IMR-90 (cell line): ENCODE results near the gene SMIM12. TPM values are rescaled to one million over a fixed set of nuclear protein-coding genes. Genes with fewer than 3 reads are reported as not detected.

Experiments used
- ATAC-seq: fragments of 200-7000 bp; cut with Tn5 transposase; 2 replicates; pipeline ENCODE4 v1.9.1; 2020; ENCODE audit warnings: low read depth, mild to moderate bottlenecking, moderate library complexity
- BruUV-seq: library from RNA; stranded (reverse); fragments of 400-500 nt; replicated peaks from 2 replicates; lab custom pipeline; 2021; lab: Mats Ljungman, UMichigan
- CTCF ChIA-PET: fragments of 300-600 bp; formaldehyde crosslinking; extraction: SDS; loops from one replicate; lab custom pipeline; 2021; ENCODE audit warnings: antibody characterized with exemption; lab: Yijun Ruan, JAX
- POLR2A ChIA-PET: fragments of 300-600 bp; sonication (Branson Sonifier 250); formaldehyde crosslinking; loops from one replicate; lab custom pipeline; 2022; ENCODE audit warnings: antibody characterized with exemption; ENCODE audit not compliant: unreplicated experiment; lab: Charles Lee
- DNase-seq: peaks from one replicate; pipeline ENCODE4 v3.0.0; 2013
- H2AFZ ChIP-seq: replicated peaks from 2 replicates; pipeline ENCODE3; 2013; ENCODE audit warnings: low read length, mild to moderate bottlenecking; ENCODE audit not compliant: poor library complexity
- H2AK5ac ChIP-seq: 2 replicates; pipeline ENCODE4 v1.6.1; 2013; ENCODE audit warnings: low read depth, low read length, inconsistent platforms
- H2AK9ac ChIP-seq: replicated peaks from 2 replicates; pipeline ENCODE3; 2013; ENCODE audit warnings: mild to moderate bottlenecking, low read depth, low read length, moderate library complexity; ENCODE audit not compliant: poor library complexity
- H2BK120ac ChIP-seq: 2 replicates; pipeline ENCODE4 v1.6.1; 2013; ENCODE audit warnings: low read depth, low read length, inconsistent platforms
- H2BK15ac ChIP-seq: 3 replicates; pipeline ENCODE4 v1.6.1; 2013; ENCODE audit warnings: low read depth, low read length, inconsistent platforms
- H2BK20ac ChIP-seq: 2 replicates; pipeline ENCODE4 v1.6.1; 2013; ENCODE audit warnings: low read depth, mild to moderate bottlenecking, inconsistent platforms, low read length, moderate library complexity
- H2BK5ac ChIP-seq: 2 replicates; pipeline ENCODE4 v1.6.1; 2013; ENCODE audit warnings: mild to moderate bottlenecking, low read depth, low read length, inconsistent platforms; ENCODE audit not compliant: poor library complexity, severe bottlenecking
- H3K14ac ChIP-seq: replicated peaks from 2 replicates; pipeline ENCODE4 v1.6.1; 2013; ENCODE audit warnings: low read depth, low read length, inconsistent platforms
- H3K18ac ChIP-seq: 2 replicates; pipeline ENCODE4 v1.6.1; 2013; ENCODE audit warnings: low read depth, low read length, control low read depth
- H3K23ac ChIP-seq: 2 replicates; pipeline ENCODE4 v1.6.1; 2013; ENCODE audit warnings: low read depth, low read length, inconsistent platforms
- H3K27ac ChIP-seq: 2 replicates; pipeline ENCODE4 v1.5.1; 2013; ENCODE audit warnings: mild to moderate bottlenecking, control low read depth, low read length; ENCODE audit not compliant: insufficient read depth
- H3K27me3 ChIP-seq: 2 replicates; pipeline ENCODE4 v1.6.1; 2013; ENCODE audit warnings: low read length; ENCODE audit not compliant: control insufficient read depth, insufficient read depth
- H3K36me3 ChIP-seq: 2 replicates; pipeline ENCODE4 v1.6.1; 2013; ENCODE audit warnings: low read length, mixed read lengths; ENCODE audit not compliant: control insufficient read depth, insufficient read depth
- H3K4ac ChIP-seq: 2 replicates; pipeline ENCODE4 v1.6.1; 2013; ENCODE audit warnings: low read depth, low read length, inconsistent platforms
- H3K4me1 ChIP-seq: 2 replicates; pipeline ENCODE4 v1.6.1; 2013; ENCODE audit warnings: low read length, mixed read lengths; ENCODE audit not compliant: control insufficient read depth, insufficient read depth
- H3K4me2 ChIP-seq: 2 replicates; pipeline ENCODE4 v1.6.1; 2013; ENCODE audit warnings: low read depth, mild to moderate bottlenecking, control low read depth, low read length, moderate library complexity
- H3K4me3 ChIP-seq: 2 replicates; pipeline ENCODE4 v1.5.1; 2013; ENCODE audit warnings: low read depth, mild to moderate bottlenecking, control low read depth, low read length, moderate library complexity; ENCODE audit not compliant: insufficient read depth
- H3K56ac ChIP-seq: 2 replicates; pipeline ENCODE4 v1.6.1; 2013; ENCODE audit warnings: low read length, inconsistent platforms; ENCODE audit not compliant: insufficient read depth; ENCODE audit errors: extremely low read depth
- H3K79me1 ChIP-seq, 2 experiments: 2 replicates each; pipeline ENCODE4 v1.6.1; 2013; ENCODE audit warnings: low read length in 2 of 2, inconsistent platforms in 1 of 2, low read depth in 1 of 2
- H3K9ac ChIP-seq: 2 replicates; pipeline ENCODE4 v1.6.1; 2013; ENCODE audit warnings: low read depth, low read length, control low read depth
- H3K9me1 ChIP-seq: 2 replicates; pipeline ENCODE4 v1.6.1; 2013; ENCODE audit warnings: low read length, inconsistent platforms; ENCODE audit not compliant: insufficient read depth
- H3K9me3 ChIP-seq: 2 replicates; pipeline ENCODE4 v1.6.1; 2013; ENCODE audit warnings: low read length; ENCODE audit not compliant: control insufficient read depth, insufficient read depth
- H4K20me1 ChIP-seq: 2 replicates; pipeline ENCODE4 v1.6.1; 2013; ENCODE audit warnings: low read length, inconsistent platforms; ENCODE audit not compliant: insufficient read depth
- H4K5ac ChIP-seq: 2 replicates; pipeline ENCODE4 v1.6.1; 2013; ENCODE audit warnings: mild to moderate bottlenecking, low read depth, low read length, control low read depth
- H4K8ac ChIP-seq, 2 experiments: 2 replicates each; pipeline ENCODE4 v1.6.1; 2013; ENCODE audit warnings: low read depth in 2 of 2, low read length in 2 of 2, control low read depth in 1 of 2, inconsistent platforms in 1 of 2
- H4K91ac ChIP-seq: 2 replicates; pipeline ENCODE4 v1.6.1; 2013; ENCODE audit warnings: low read depth, low read length, inconsistent platforms; ENCODE audit not compliant: insufficient read depth
- BHLHE40 ChIP-seq: fragments of 150-350 bp; IDR thresholded peaks from 2 replicates; pipeline ENCODE4 v1.6.1; 2016; ENCODE audit warnings: mild to moderate bottlenecking, low read depth, low read length
- CEBPB ChIP-seq: IDR thresholded peaks from 2 replicates; pipeline ENCODE4 v1.6.1; 2012; ENCODE audit warnings: low read depth, low read length, improper control_type of control experiment
- CHD1 ChIP-seq: IDR thresholded peaks from 2 replicates; pipeline ENCODE4 v1.6.1; 2012; ENCODE audit warnings: low read depth, low read length, improper control_type of control experiment
- ELK1 ChIP-seq: fragments of 150-350 bp; IDR thresholded peaks from 2 replicates; pipeline ENCODE4 v1.6.1; 2016; ENCODE audit warnings: low read depth, mild to moderate bottlenecking, low read length, moderate library complexity, borderline replicate concordance
- FOS ChIP-seq: fragments of 150-350 bp; IDR thresholded peaks from 2 replicates; pipeline ENCODE4 v1.6.1; 2016; ENCODE audit warnings: low read depth, low read length
- MAFK ChIP-seq: IDR thresholded peaks from 2 replicates; pipeline ENCODE4 v1.6.1; 2012; ENCODE audit warnings: low read depth, low read length, improper control_type of control experiment
- MAZ ChIP-seq: IDR thresholded peaks from 2 replicates; pipeline ENCODE4 v1.6.1; 2012; ENCODE audit warnings: low read depth, mild to moderate bottlenecking, low read length, improper control_type of control experiment, moderate library complexity, borderline replicate concordance
- MXI1 ChIP-seq: IDR thresholded peaks from 2 replicates; pipeline ENCODE4 v1.6.1; 2012; ENCODE audit warnings: low read depth, mild to moderate bottlenecking, low read length, moderate library complexity, borderline replicate concordance
- NFE2L2 ChIP-seq: fragments of 150-350 bp; IDR thresholded peaks from 2 replicates; pipeline ENCODE4 v1.6.1; 2016; ENCODE audit warnings: low read depth, mild to moderate bottlenecking, low read length
- POLR2A ChIP-seq: IDR thresholded peaks from 2 replicates; pipeline ENCODE4 v1.6.1; 2012; ENCODE audit warnings: mild to moderate bottlenecking, low read depth, low read length
- RAD21 ChIP-seq: IDR thresholded peaks from 2 replicates; pipeline ENCODE4 v1.6.1; 2012; ENCODE audit warnings: low read length, improper control_type of control experiment
- RCOR1 ChIP-seq: IDR thresholded peaks from 2 replicates; pipeline ENCODE4 v1.6.1; 2012; ENCODE audit warnings: mild to moderate bottlenecking, low read length, improper control_type of control experiment; ENCODE audit not compliant: insufficient replicate concordance
- SMC3 ChIP-seq: fragments of 150-350 bp; IDR thresholded peaks from 2 replicates; pipeline ENCODE4 v1.6.1; 2016; ENCODE audit warnings: low read depth, mild to moderate bottlenecking, antibody characterized with exemption, low read length, moderate library complexity
- WGBS, 2 experiments: methylation state at CpG; one replicate each; pipeline versions ENCODE4 v1.1.5 to v1.1.7; 2013; ENCODE audit warnings: missing lambda C conversion rate in 2 of 2; ENCODE audit not compliant: insufficient read length in 1 of 2; ENCODE audit errors: extremely low coverage in 2 of 2; 5-methylcytosine and 5-hydroxymethylcytosine counted together
- dilution Hi-C: fragments of 300-500 bp; cut with HindIII; formaldehyde crosslinking; loops from one replicate; pipeline ENCODE4 v1.14.3; 2018; ENCODE audit warnings: low sequenced_read_pairs; ENCODE audit not compliant: unreplicated experiment
- in situ Hi-C: fragments of 300-500 bp; cut with MboI; formaldehyde crosslinking; loops from 3 replicates; pipeline ENCODE4 v1.14.3; 2019; ENCODE audit warnings: low sequenced_read_pairs, inconsistent platforms, mixed read lengths
- intact Hi-C: fragments of 100-400 bp; cut with micrococcal nuclease; formaldehyde crosslinking; loops from 2 replicates; pipeline ENCODE4 v1.10.0; 2022
- polyA plus RNA-seq, 3 experiments: library from polyadenylated mRNA; depleted of rRNA; stranded (reverse); fragments of >200 nt; gene quantifications; 2 replicates each; pipeline ENCODE4 v1.2.3, GENCODE V29; 2012; ENCODE audit warnings: low replicate concordance in 1 of 3
- total RNA-seq: library from RNA; depleted of rRNA; stranded (reverse); fragments of >200 nt; gene quantifications from 2 replicates; pipeline ENCODE4 v1.2.3, GENCODE V29; 2012
- TF ChIP-seq, protein P1 (sequence below): conservative IDR thresholded peaks from 2 replicates; pipeline ENCODE4 v1.5.1; 2012; ENCODE audit warnings: mild to moderate bottlenecking, low read depth, low read length, improper control_type of control experiment
- TF ChIP-seq, protein P2 (sequence below): fragments of 150-350 bp; IDR thresholded peaks from 2 replicates; pipeline ENCODE4 v1.6.1; 2017; ENCODE audit warnings: mild to moderate bottlenecking, antibody characterized with exemption, low read length, low read depth

Gene SMIM12
- total and polyA plus RNA-seq, 2 of the 4 experiments (the other 2 are of a cell fraction) = 31.9 to 44.4 TPM

DNA sequence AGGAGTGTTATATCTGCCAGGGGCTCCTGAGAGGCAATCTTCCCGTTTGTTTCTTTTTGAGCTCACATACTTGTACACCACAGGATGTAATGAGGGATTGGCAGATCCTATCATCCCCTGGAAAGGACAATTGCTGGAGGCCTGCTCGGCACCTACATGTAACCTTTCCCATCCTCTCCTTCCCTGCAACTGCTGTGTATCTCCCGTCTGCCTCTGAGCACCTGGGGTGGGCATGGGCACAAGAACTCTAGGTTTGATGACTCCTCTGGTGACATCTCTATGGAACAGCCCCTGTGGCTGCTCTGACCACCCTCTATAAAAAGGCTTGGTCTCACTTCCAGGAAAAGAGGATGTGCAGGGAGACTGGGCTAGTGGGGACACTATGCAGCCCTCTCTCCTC is 25.0 kb upstream of the SMIM12 start:
- Histone ChIP-seq H3K27ac (no peak overlapping the region), H2BK20ac (no peak overlapping the region), H4K20me1 (no peaks in the 10 kb centered on the region), H3K36me3 (no peaks in the 10 kb centered on the region), H3K4me2 (no peak overlapping the region), H3K14ac (no peak overlapping the region), H3K4ac (no peak overlapping the region), H4K8ac (no peak overlapping the region), H2AK9ac (no peak overlapping the region), H2BK5ac (no peak overlapping the region), H3K23ac (no peak overlapping the region), H3K18ac (no peak overlapping the region), H3K4me3 (no peak overlapping the region), H2AK5ac (no peak overlapping the region), H3K79me1 (no peaks in the 10 kb centered on the region), H4K5ac (no peak overlapping the region), H3K9me1 (no peaks in the 10 kb centered on the region), H2AFZ (peak overlapping the region; percentile 75), H3K9me3 (0 out of 2 replicates have a peak, but pooled peaks cover 2% of the 10 kb centered on the region), H3K27me3 (peaks cover 28% of the 10 kb centered on the region), H4K91ac (no peak overlapping the region), H2BK120ac (no peak overlapping the region), H2BK15ac (no peak overlapping the region), H3K4me1 (no peaks in the 10 kb centered on the region), H3K9ac (no peak overlapping the region), H3K56ac (no peak overlapping the region)
- in situ Hi-C loops = no loop called here
- dilution Hi-C loops = no loop called here
- DNase-seq (no peak), ATAC-seq (no peak)
- TF ChIP-seq BHLHE40 = no peak
- no peak for TF ChIP-seq FOS
- TF ChIP-seq, protein P1, sequence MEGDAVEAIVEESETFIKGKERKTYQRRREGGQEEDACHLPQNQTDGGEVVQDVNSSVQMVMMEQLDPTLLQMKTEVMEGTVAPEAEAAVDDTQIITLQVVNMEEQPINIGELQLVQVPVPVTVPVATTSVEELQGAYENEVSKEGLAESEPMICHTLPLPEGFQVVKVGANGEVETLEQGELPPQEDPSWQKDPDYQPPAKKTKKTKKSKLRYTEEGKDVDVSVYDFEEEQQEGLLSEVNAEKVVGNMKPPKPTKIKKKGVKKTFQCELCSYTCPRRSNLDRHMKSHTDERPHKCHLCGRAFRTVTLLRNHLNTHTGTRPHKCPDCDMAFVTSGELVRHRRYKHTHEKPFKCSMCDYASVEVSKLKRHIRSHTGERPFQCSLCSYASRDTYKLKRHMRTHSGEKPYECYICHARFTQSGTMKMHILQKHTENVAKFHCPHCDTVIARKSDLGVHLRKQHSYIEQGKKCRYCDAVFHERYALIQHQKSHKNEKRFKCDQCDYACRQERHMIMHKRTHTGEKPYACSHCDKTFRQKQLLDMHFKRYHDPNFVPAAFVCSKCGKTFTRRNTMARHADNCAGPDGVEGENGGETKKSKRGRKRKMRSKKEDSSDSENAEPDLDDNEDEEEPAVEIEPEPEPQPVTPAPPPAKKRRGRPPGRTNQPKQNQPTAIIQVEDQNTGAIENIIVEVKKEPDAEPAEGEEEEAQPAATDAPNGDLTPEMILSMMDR = no peak
- TF ChIP-seq CEBPB = no peak
- no peak for TF ChIP-seq MAFK
- no peak for TF ChIP-seq CHD1
- TF ChIP-seq ELK1 = no peak
- no peak for TF ChIP-seq SMC3
- no peak for TF ChIP-seq MAZ
- TF ChIP-seq NFE2L2 = no peak
- TF ChIP-seq, protein P2, sequence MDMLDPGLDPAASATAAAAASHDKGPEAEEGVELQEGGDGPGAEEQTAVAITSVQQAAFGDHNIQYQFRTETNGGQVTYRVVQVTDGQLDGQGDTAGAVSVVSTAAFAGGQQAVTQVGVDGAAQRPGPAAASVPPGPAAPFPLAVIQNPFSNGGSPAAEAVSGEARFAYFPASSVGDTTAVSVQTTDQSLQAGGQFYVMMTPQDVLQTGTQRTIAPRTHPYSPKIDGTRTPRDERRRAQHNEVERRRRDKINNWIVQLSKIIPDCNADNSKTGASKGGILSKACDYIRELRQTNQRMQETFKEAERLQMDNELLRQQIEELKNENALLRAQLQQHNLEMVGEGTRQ = no peak
- no peak for TF ChIP-seq RCOR1
- no peak for TF ChIP-seq POLR2A
- TF ChIP-seq RAD21 = no peak
- TF ChIP-seq MXI1 = no peak
- CTCF ChIA-PET = interaction anchor here (2.0 kb wide), 1 partner anchor 18 kb away, joined by 6 read pairs; no protein-coding TSS in a partner anchor
- intact Hi-C loops = no loop called here
- WGBS, 2 experiments = no CpG with 5 or more reads among the region's 3 CpGs
- POLR2A ChIA-PET = no interaction called here
- BruUV-seq = no TSS peak
